Nephron progenitor cell (in vitro differentiated cells): ENCODE results near the gene LIN37.

Experiments
- DNase-seq: peaks from one replicate; pipeline ENCODE4 v3.0.0; 2021
- H3K27ac Mint-ChIP-seq: 2 replicates; pipeline ENCODE4 v1.8.0; 2021; ENCODE audit warnings: mild to moderate bottlenecking, moderate library complexity, mixed read lengths
- H3K27me3 Mint-ChIP-seq: 2 replicates; pipeline ENCODE4 v1.8.0; 2021; ENCODE audit warnings: mild to moderate bottlenecking, low read depth, mixed read lengths; ENCODE audit not compliant: poor library complexity
- H3K36me3 Mint-ChIP-seq: 2 replicates; pipeline ENCODE4 v1.8.0; 2021; ENCODE audit warnings: low read depth, mixed read lengths
- H3K4me1 Mint-ChIP-seq: 2 replicates; pipeline ENCODE4 v1.8.0; 2021; ENCODE audit warnings: mixed read lengths
- H3K4me3 Mint-ChIP-seq: 2 replicates; pipeline ENCODE4 v1.8.0; 2021; ENCODE audit warnings: mild to moderate bottlenecking, moderate library complexity, mixed read lengths
- H3K9me3 Mint-ChIP-seq: 2 replicates; pipeline ENCODE4 v1.8.0; 2021; ENCODE audit warnings: mild to moderate bottlenecking, moderate library complexity, mixed read lengths
- CTCF ChIP-seq: fragments of 200-600 bp; sonication (generic); IDR thresholded peaks from 2 replicates; pipeline ENCODE4 v1.5.0; 2021; ENCODE audit warnings: antibody characterized with exemption

LIN37 gene

GRCh38 chr19:35732540-35733179 is 15.7 kb upstream of the LIN37 start:
- Mint-ChIP-seq H3K9me3 (no peaks in the 10 kb centered on the region), H3K36me3 (peaks cover 56% of the 10 kb centered on the region), H3K4me3 (no peak overlapping the region), H3K27me3 (peaks cover 3% of the 10 kb centered on the region), H3K4me1 (no peaks in the 10 kb centered on the region), H3K27ac (no peak overlapping the region)
- DNase-seq: no peak
- no peak for TF ChIP-seq CTCF

- Mint-ChIP-seq H3K4me3 (no peak overlapping the region), H3K36me3 (peaks cover 52% of the 10 kb centered on the region), H3K9me3 (no peaks in the 10 kb centered on the region), H3K27ac (no peak overlapping the region), H3K4me1 (no peaks in the 10 kb centered on the region), H3K27me3 (peaks cover 3% of the 10 kb centered on the region)
- no peak for TF ChIP-seq CTCF
- DNase-seq: no peak
These were observed 14.9 kb upstream of the LIN37 start for GRCh38 chr19:35733180-35734125.

GRCh38 chr19:35734273-35734672 is 14.1 kb upstream of the LIN37 start:
- DNase-seq: no peak
- Mint-ChIP-seq H3K4me1 (peaks cover 1% of the 10 kb centered on the region), H3K27me3 (peaks cover 3% of the 10 kb centered on the region), H3K36me3 (peaks cover 51% of the 10 kb centered on the region), H3K4me3 (no peak overlapping the region), H3K9me3 (no peaks in the 10 kb centered on the region), H3K27ac (peak overlapping the region; percentile 17)
- TF ChIP-seq CTCF: no peak

- peak overlapping the region; percentile 66 for H3K27ac Mint-ChIP-seq
- no peak for DNase-seq
- no peaks in the 10 kb centered on the region for H3K9me3 Mint-ChIP-seq
- H3K36me3 Mint-ChIP-seq: peaks cover 45% of the 10 kb centered on the region
- H3K4me1 Mint-ChIP-seq: peaks cover 7% of the 10 kb centered on the region
- peaks cover 3% of the 10 kb centered on the region for H3K27me3 Mint-ChIP-seq
- no peak for TF ChIP-seq CTCF
- H3K4me3 Mint-ChIP-seq: no peak overlapping the region
These were observed 13.5 kb upstream of the LIN37 start for GRCh38 chr19:35734889-35735288.

GRCh38 chr19:35736913-35737886 is 11.2 kb upstream of the LIN37 start:
- no peaks in the 10 kb centered on the region for H3K9me3 Mint-ChIP-seq
- no peak for TF ChIP-seq CTCF
- peak overlapping the region; percentile 66 for H3K27ac Mint-ChIP-seq
- peaks cover 32% of the 10 kb centered on the region for H3K36me3 Mint-ChIP-seq
- H3K4me3 Mint-ChIP-seq: no peak overlapping the region
- no peak for DNase-seq
- H3K27me3 Mint-ChIP-seq: peaks cover 4% of the 10 kb centered on the region
- peaks cover 15% of the 10 kb centered on the region for H3K4me1 Mint-ChIP-seq
